Measurements from ENCODE around the gene RPLP2.
A peak's percentile ranks its signal among the peaks of the same experiment; 100 is the strongest.

The RPLP2 gene

DNA sequence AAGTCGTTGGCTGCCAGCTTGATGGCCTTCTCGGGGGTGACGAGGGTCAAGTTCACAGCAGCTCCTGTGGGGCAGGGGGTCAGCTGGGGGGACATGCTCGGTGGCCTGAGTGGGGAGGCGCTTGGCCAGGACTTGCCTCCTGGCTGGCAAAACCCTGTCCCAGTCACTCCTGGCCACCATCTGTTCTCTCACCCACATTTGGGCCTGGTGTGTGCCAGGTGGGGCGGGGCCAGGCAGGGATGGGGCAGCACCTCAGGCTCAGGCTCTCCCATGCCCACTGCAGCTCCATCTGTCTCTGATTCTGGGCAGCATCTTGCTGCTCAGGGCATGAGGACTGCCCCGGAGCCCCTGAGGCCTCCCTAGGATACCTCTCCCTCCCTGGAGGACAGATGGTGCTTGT is 16.2 kb upstream of the RPLP2 start:
- no peak for DNase-seq (ENCODE audit: low read depth)
- TF ChIP-seq, protein P1, sequence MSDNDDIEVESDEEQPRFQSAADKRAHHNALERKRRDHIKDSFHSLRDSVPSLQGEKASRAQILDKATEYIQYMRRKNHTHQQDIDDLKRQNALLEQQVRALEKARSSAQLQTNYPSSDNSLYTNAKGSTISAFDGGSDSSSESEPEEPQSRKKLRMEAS (IDR thresholded peaks at IDR 0.05; ENCODE audit: low read depth, low read length) = no peak
- no peak for TF ChIP-seq MYC (IDR thresholded peaks at IDR 0.05; ENCODE audit: low read depth, low read length)

DNA sequence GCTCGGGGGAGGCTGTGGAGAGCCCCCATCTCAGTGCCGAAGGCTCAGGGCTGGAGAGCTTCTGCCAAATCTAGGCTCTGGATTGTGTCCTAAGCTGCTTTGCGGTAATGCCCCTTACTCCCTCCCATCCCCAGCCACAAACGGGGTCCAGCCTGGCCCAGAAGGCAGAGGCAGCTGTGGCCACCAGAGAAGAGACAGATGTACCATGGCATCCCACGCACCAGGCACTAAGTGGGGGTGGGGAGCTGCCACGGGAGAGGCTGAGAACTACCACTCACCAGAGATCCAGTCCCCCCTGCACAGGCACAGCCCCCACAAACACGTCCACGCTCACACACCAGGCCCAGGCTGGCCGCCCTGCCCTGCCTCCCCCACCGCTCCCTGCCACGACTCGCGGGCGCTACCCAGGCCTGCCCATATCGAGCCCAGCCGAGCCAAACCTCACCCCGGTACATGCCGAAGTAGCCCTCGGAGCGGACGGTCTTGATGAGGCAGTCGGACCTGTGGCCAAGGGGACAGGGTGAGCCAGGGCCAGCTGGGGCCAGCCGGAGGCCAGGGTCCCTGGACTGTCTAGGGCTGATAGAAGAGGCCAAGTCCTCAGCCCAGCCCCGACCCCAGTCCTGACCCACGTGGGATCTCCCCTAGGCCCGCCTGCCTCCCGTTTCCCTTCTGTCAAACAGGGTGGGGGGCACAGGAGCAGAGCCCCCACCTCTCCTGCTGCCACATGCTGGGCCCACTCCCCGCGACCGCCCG is 15.6 kb upstream of the RPLP2 start:
- TF ChIP-seq POLR2A (IDR thresholded peaks at IDR 0.05; ENCODE audit: extremely low read depth, insufficient read length) (no peak), MYC (IDR thresholded peaks at IDR 0.05; ENCODE audit: low read depth, low read length) (no peak), CTCF (IDR thresholded peaks at IDR 0.05; ENCODE audit: low read depth, low read length) (no peak)
- TF ChIP-seq, protein P1 (IDR thresholded peaks at IDR 0.05; ENCODE audit: low read depth, low read length) = no peak
- no peak overlapping the region for H3K4me3 ChIP-seq (ENCODE audit: low read depth, low read length)
- no peak for DNase-seq (ENCODE audit: low read depth)

More for the DNA sequence above, 16.2 kb upstream of the RPLP2 start:
- no peak overlapping the region for H3K4me3 ChIP-seq (ENCODE audit: low read depth, low read length)

GRCh38 chr11:794766-795633 is 14.8 kb upstream of the RPLP2 start:
- H3K4me3 ChIP-seq (ENCODE audit: low read depth, low read length) = no peak overlapping the region
- no peak for TF ChIP-seq POLR2A (IDR thresholded peaks at IDR 0.05; ENCODE audit: extremely low read depth, insufficient read length)
- TF ChIP-seq CTCF (IDR thresholded peaks at IDR 0.05; ENCODE audit: low read depth, low read length) = no peak
- TF ChIP-seq, protein P1 (IDR thresholded peaks at IDR 0.05; ENCODE audit: low read depth, low read length) = no peak
- TF ChIP-seq MYC (IDR thresholded peaks at IDR 0.05; ENCODE audit: low read depth, low read length) = no peak
- no peak for DNase-seq (ENCODE audit: low read depth)

DNA sequence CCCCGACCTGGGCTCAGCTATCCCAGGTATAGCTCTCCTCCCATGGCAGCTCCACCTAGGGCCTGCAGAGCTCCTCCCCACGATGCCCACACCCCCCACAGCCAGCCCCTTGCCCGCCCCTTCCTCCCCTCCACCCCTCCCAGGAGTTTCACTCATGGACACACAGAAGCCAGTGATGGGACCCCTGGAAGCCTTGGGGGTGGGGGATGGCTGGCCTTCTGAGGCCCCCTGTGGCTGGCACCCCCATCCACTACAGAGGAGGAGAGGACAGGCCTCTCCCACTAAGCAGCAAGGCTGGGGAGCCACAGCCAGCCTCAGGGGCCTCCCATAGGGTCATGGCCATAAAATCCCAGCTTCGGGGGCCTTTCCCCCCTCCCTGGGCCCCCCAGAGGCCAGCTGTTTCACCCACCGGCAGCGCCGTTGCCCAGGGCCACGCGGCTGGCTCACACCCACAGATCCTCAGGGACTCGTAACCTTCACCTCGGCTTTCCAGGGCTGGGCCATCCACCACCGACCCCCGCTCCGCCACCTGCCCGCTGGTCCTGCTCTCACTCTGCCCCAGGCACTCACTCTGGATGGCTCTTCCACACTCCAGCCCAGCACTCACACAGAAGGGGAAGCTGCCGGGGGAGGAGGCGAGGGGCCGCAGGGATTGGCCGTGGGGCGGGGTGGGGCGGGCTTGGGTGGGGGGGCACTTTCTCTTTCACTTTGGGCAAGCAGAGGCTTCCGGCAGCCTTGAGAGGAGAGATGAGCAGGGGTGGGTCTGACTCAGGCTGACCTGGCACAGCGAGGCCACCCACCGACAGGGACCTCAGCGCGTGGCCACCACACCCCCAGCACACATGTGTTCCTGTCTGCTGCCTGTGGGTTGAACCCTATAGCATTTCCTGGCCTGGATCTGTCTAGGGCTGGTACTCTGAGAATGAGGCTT is 13.9 kb upstream of the RPLP2 start:
- H3K4me3 ChIP-seq (ENCODE audit: low read depth, low read length) = peak overlapping the region; percentile 69
- peak; percentile 90 for DNase-seq (ENCODE audit: low read depth)
- no peak; the same call in 1 of the 2 replicates for TF ChIP-seq MYC (IDR thresholded peaks at IDR 0.05; ENCODE audit: low read depth, low read length)
- peak; percentile 24 for TF ChIP-seq POLR2A (IDR thresholded peaks at IDR 0.05; ENCODE audit: extremely low read depth, insufficient read length)
- TF ChIP-seq, protein P1 (IDR thresholded peaks at IDR 0.05; ENCODE audit: low read depth, low read length) = peak; percentile 92
- TF ChIP-seq CTCF (IDR thresholded peaks at IDR 0.05; ENCODE audit: low read depth, low read length) = no peak

GRCh38 chr11:796565-797295 is 13.0 kb upstream of the RPLP2 start:
- DNase-seq (ENCODE audit: low read depth) = no peak
- TF ChIP-seq CTCF (IDR thresholded peaks at IDR 0.05; ENCODE audit: low read depth, low read length) (no peak), MYC (IDR thresholded peaks at IDR 0.05; ENCODE audit: low read depth, low read length) (no peak; the same call in none of the 2 replicates), POLR2A (IDR thresholded peaks at IDR 0.05; ENCODE audit: extremely low read depth, insufficient read length) (no peak)
- TF ChIP-seq, protein P1 (IDR thresholded peaks at IDR 0.05; ENCODE audit: low read depth, low read length) = no peak

More at GRCh38 chr11:796565-797295, 13.0 kb upstream of the RPLP2 start:
- peak overlapping the region; percentile 69 for H3K4me3 ChIP-seq (ENCODE audit: low read depth, low read length)

Data from NB4 (cell line).